Upper lobe of left lung (tissue), 6 donors: Measurements from ENCODE around the gene RTL1. TPM values are rescaled to one million over a fixed set of nuclear protein-coding genes. Genes with fewer than 3 reads are reported as not detected.
A peak's percentile ranks its signal among the peaks of the same experiment; 100 is the strongest.

ENCODE experiments used
- ATAC-seq, 2 donors: fragments of 200-7000 bp; cut with Tn5 transposase; one replicate each; pipeline ENCODE4 v1.9.1; 2022; ENCODE audit warnings: mild to moderate bottlenecking in 2 of 2, moderate library complexity in 2 of 2; ENCODE audit not compliant: low FRiP score in 2 of 2
- DNase-seq, 2 donors: peaks; one replicate each; pipeline ENCODE4 v3.0.0-alpha.2; 2019 to 2020
- H3K27ac ChIP-seq, 4 donors: fragments of 200-600 bp; sonication (generic); one replicate each; pipeline ENCODE4 v1.5.1; 2016 to 2019
- H3K27me3 ChIP-seq, 4 donors: fragments of 200-600 bp; sonication (generic); one replicate each; pipeline ENCODE4 v1.5.1; 2017 to 2019
- H3K36me3 ChIP-seq, 4 donors: fragments of 200-600 bp; sonication (generic); one replicate each; pipeline ENCODE4 v1.5.1; 2016 to 2019
- H3K4me1 ChIP-seq, 4 donors: fragments of 200-600 bp; sonication (generic); one replicate each; pipeline ENCODE4 v1.5.1; 2018 to 2019
- H3K4me3 ChIP-seq, 4 donors: fragments of 200-600 bp; sonication (generic); one replicate each; pipeline ENCODE4 v1.5.1; 2017 to 2019; ENCODE audit warnings: mild to moderate bottlenecking in 2 of 4, moderate library complexity in 1 of 4
- H3K9me3 ChIP-seq, 4 donors: fragments of 200-600 bp; sonication (generic); one replicate each; pipeline ENCODE4 v1.5.1; 2018 to 2019
- EP300 ChIP-seq, 4 donors: sonication (generic); formaldehyde crosslinking; IDR thresholded peaks; one replicate each; pipeline ENCODE4 v1.5.1; 2017; ENCODE audit warnings: antibody characterized with exemption in 4 of 4, control low read depth in 2 of 4
- POLR2A ChIP-seq, 4 donors: fragments of 450-650 bp; IDR thresholded peaks; one replicate each; pipeline ENCODE4 v1.5.1; 2016 to 2017; ENCODE audit warnings: antibody characterized with exemption in 4 of 4, mild to moderate bottlenecking in 2 of 4
- POLR2AphosphoS5 ChIP-seq, 2 donors: sonication (generic); formaldehyde crosslinking; IDR thresholded peaks; one replicate each; pipeline ENCODE4 v1.5.1; 2017; ENCODE audit warnings: antibody characterized with exemption in 2 of 2
- WGBS, 2 donors: methylation state at CpG; one replicate each; pipeline ENCODE4 v1.1.5; 2017 to 2018; 5-methylcytosine and 5-hydroxymethylcytosine counted together
- total RNA-seq, 6 donors: library from RNA; depleted of rRNA in 4 of 6; stranded (reverse); fragments of >200 nt in 4 of 6; gene quantifications; one replicate each; pipeline versions ENCODE4 v1.1.0 to v1.2.1, GENCODE V29; 2016 to 2021
- TF ChIP-seq, protein P1 (sequence below), 6 experiments: fragments of 450-650 bp in 4 of 6; fragments of 200-600 bp in 2 of 6; sonication (generic) in 2 of 6; IDR thresholded peaks; one replicate each; pipeline ENCODE4 v1.5.1; 2016 to 2019; ENCODE audit warnings: antibody characterized with exemption in 6 of 6
- donor health status: DM: no; HTN: no; CAD: no; lungs with moderate emphysema.
- donor health status: DM: no; HTN: yes; CAD: no; lungs with severe emphysema.

RTL1 gene
- total RNA-seq, 6 donors from 2014 or later = not detected

DNA sequence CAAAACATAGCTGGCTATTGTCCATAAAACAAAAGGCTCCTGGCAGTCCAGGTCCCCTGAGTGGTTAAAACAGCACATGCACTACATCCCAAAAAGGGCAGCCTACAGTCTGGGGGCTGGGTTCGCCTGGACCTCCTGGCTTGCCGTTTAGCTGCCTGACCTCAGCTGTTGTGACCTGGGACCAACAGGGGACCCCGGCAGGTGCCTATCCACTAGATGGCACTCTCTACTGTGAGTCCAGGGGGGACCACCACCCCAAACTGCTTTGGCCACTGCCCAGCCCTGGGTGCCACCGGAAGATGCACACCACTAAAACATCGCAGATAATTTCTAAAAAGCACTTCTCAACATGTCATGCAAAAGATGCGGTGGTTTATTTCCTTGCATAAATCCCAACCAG lies 2.9 kb upstream of the RTL1 start:
- Histone ChIP-seq H3K36me3 (no peaks in the 10 kb centered on the region), H3K4me3 (no peak overlapping the region), H3K9me3 (no peaks in the 10 kb centered on the region), H3K4me1 (no peaks in the 10 kb centered on the region), H3K27me3 (peaks cover 0 to 8% (median 3%) of the 10 kb centered on the region in 4 donors), H3K27ac (no peak overlapping the region)
- ATAC-seq (no peak), DNase-seq (no peak)
- 61 to 64% methylated on average over 6 of the region's 6 CpGs for WGBS, 2 donors
- TF ChIP-seq, protein P1, sequence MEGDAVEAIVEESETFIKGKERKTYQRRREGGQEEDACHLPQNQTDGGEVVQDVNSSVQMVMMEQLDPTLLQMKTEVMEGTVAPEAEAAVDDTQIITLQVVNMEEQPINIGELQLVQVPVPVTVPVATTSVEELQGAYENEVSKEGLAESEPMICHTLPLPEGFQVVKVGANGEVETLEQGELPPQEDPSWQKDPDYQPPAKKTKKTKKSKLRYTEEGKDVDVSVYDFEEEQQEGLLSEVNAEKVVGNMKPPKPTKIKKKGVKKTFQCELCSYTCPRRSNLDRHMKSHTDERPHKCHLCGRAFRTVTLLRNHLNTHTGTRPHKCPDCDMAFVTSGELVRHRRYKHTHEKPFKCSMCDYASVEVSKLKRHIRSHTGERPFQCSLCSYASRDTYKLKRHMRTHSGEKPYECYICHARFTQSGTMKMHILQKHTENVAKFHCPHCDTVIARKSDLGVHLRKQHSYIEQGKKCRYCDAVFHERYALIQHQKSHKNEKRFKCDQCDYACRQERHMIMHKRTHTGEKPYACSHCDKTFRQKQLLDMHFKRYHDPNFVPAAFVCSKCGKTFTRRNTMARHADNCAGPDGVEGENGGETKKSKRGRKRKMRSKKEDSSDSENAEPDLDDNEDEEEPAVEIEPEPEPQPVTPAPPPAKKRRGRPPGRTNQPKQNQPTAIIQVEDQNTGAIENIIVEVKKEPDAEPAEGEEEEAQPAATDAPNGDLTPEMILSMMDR (IDR thresholded peaks at IDR 0.05) = no peak
- TF ChIP-seq POLR2A (IDR thresholded peaks at IDR 0.05) (no peak), POLR2AphosphoS5 (IDR thresholded peaks at IDR 0.05) (no peak), EP300 (IDR thresholded peaks at IDR 0.05) (no peak)

DNA sequence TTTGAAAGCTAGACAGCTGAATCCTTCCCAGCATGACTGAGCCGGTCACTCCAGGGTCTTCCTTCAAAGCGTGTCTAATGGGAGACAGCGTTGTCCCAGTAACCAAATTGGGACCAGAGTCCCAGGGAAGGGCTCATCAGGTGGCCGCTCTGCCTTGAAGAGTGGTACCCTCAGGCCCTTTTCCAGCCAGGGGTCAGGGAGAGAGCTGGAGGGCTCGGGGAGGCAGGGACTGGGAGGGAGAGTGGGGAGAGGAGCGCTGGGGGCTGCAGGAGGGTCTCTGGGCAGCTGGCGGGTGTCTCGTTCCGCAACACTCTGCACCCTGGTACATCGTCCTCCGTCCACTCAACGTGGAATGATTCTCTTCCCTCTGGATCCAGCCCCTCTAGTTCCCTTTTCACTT lies 1.6 kb upstream of the RTL1 start:
- Histone ChIP-seq H3K4me3 (no peak overlapping the region), H3K27ac (no peak overlapping the region), H3K27me3 (peaks cover 0 to 16% (median 4%) of the 10 kb centered on the region in 4 donors), H3K9me3 (no peaks in the 10 kb centered on the region), H3K36me3 (no peaks in the 10 kb centered on the region), H3K4me1 (peaks cover 0 to 9% (median 6%) of the 10 kb centered on the region in 4 donors)
- ATAC-seq = no peak
- DNase-seq = no peak
- 74% methylated on average over 12 of the region's 12 CpGs for WGBS, 2 donors
- no peak for TF ChIP-seq EP300 (IDR thresholded peaks at IDR 0.05)
- TF ChIP-seq POLR2AphosphoS5 (IDR thresholded peaks at IDR 0.05) = no peak
- no peak for TF ChIP-seq POLR2A (IDR thresholded peaks at IDR 0.05)
- TF ChIP-seq, protein P1 (IDR thresholded peaks at IDR 0.05) = no peak

DNA sequence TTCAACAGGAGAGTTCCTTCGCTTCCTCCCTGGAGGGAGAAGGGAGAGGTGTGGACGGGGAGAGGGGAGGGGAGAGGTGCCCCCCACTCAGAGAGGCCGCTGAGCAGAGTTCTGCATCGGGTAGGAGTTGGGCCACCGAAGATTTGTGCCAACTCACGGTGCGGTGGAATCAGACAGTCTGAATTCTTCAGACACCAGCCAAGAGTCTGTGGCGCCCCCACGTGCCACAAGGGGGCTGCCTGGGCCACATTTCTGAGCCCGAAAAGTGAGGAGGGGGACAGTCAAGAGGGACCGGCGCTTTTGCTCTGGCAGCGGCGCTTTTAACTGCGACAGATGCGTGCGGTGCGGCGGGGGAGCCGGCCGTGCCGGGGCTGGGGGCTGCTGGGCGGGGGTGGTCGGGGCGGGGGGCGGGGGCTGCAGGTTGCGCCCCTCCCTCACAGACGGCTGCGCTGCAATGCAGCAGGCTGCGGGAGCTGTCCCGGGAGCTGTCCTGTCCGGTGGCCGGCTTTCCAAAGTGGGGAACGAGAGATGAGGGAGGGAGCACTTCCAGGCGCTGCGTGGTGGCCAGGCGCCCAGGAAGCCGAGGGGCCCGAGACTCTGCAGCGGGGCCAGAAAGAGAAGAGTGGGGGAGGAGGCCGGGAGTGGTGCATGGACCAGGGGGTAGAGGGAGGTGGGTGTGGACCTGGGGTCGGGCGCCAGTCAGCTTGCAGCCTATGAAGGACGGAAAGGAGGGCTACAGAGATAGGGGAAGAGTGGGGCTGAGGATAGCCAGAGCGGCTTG lies 975 bp upstream of the RTL1 start:
- peaks cover 6 to 15% (median 11%) of the 10 kb centered on the region in 4 donors for H3K4me1 ChIP-seq
- ATAC-seq = no peak
- H3K4me3 ChIP-seq = no peak overlapping the region
- no peaks in the 10 kb centered on the region for H3K9me3 ChIP-seq
- no peak overlapping the region for H3K27ac ChIP-seq
- no peak for TF ChIP-seq POLR2A (IDR thresholded peaks at IDR 0.05)
- TF ChIP-seq EP300 (IDR thresholded peaks at IDR 0.05) = no peak
- no peak for TF ChIP-seq POLR2AphosphoS5 (IDR thresholded peaks at IDR 0.05)
- TF ChIP-seq, protein P1 (IDR thresholded peaks at IDR 0.05) = no peak
- no peaks in the 10 kb centered on the region for H3K36me3 ChIP-seq
- WGBS, 2 donors = 34 to 49% methylated on average over 8 to 26 of the region's 45 CpGs
- DNase-seq = peak in 1 of 2 donors; percentile 67
- H3K27me3 ChIP-seq = peaks cover 0 to 20% (median 4%) of the 10 kb centered on the region in 4 donors

DNA sequence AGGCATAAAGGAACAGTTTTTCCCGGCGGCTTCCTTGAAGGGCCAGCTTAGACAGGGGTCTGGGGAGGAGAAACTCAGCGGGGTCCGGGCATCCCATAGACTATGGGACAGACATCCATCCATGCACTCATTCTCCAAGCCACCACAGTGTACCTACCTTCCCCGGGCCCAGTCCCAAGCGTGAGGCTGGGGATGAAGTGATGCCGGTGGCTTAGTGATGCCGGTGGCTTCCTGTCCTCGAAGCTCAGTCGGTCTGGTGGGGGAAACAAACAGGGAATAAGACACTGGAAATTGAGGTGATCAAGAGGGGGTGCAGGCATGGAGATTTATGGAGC lies 421 bp downstream of the RTL1 start:
- H3K4me1 ChIP-seq = peaks cover 10 to 22% (median 11%) of the 10 kb centered on the region in 4 donors
- ATAC-seq (no peak), DNase-seq (no peak)
- H3K27ac ChIP-seq = no peak overlapping the region
- H3K4me3 ChIP-seq = no peak overlapping the region
- H3K36me3 ChIP-seq = no peaks in the 10 kb centered on the region
- no peak for TF ChIP-seq POLR2A (IDR thresholded peaks at IDR 0.05)
- TF ChIP-seq EP300 (IDR thresholded peaks at IDR 0.05) = no peak
- TF ChIP-seq POLR2AphosphoS5 (IDR thresholded peaks at IDR 0.05) = no peak
- TF ChIP-seq, protein P1 (IDR thresholded peaks at IDR 0.05) = no peak
- H3K9me3 ChIP-seq = no peaks in the 10 kb centered on the region
- WGBS, 2 donors = 80 to 82% methylated on average over 9 of the region's 10 CpGs
- H3K27me3 ChIP-seq = peaks cover 0 to 20% (median 4%) of the 10 kb centered on the region in 4 donors
